HUES6 (cell line): ENCODE data around the gene NEK10.
"Not testable (repeated sequence)": the region's sequence is repeated elsewhere in the genome, so short reads cannot be mapped to it uniquely, and the experiment has no call there.

Experiments used
- H3K27ac ChIP-seq: 2 replicates; pipeline ENCODE4 v1.7.0; 2013; ENCODE audit warnings: low read depth, mild to moderate bottlenecking, low read length, inconsistent platforms
- H3K27me3 ChIP-seq: 2 replicates; pipeline ENCODE4 v1.6.1; 2013; ENCODE audit warnings: low read length; ENCODE audit not compliant: control insufficient read depth, insufficient read depth
- H3K36me3 ChIP-seq: 2 replicates; pipeline ENCODE4 v1.6.1; 2013; ENCODE audit warnings: low read length; ENCODE audit not compliant: control insufficient read depth, insufficient read depth
- H3K4me1 ChIP-seq: 2 replicates; pipeline ENCODE4 v1.6.1; 2013; ENCODE audit warnings: low read length; ENCODE audit not compliant: control insufficient read depth, insufficient read depth
- H3K4me3 ChIP-seq: 2 replicates; pipeline ENCODE4 v1.5.1; 2013; ENCODE audit warnings: low read depth, low read length
- H3K9ac ChIP-seq: one replicate; pipeline ENCODE4 v1.6.1; 2013; ENCODE audit warnings: mild to moderate bottlenecking, low read length
- H3K9me3 ChIP-seq: 2 replicates; pipeline ENCODE4 v1.6.1; 2013; ENCODE audit warnings: low read depth, low read length; ENCODE audit not compliant: control insufficient read depth, insufficient read depth

The NEK10 gene

DNA sequence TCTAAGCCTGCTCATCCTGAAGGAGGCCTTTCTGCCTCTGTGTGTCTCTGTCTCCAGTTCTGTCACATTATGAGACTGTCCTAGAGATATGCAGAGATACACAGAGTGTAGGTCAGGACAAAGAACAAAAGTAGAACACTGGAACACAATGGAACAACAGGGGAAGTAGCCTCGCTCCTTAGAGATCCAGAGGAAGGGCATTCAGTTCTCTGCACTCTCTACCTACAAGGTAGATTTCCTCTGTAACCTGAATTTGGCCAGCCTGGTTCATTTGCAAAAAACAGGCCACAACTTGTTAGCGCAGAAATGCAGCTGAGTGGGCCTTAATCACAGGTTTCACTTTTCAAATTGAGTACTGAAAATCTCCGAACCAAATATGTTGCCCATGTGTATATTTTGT is 19.4 kb downstream of the NEK10 start:
- Histone ChIP-seq H3K9ac (no peak overlapping the region), H3K9me3 (no peaks in the 10 kb centered on the region), H3K27me3 (no peaks in the 10 kb centered on the region), H3K4me1 (peaks cover 23% of the 10 kb centered on the region; the same call in 1 of the 2 replicates), H3K4me3 (no peak overlapping the region), H3K27ac (no peak overlapping the region), H3K36me3 (no peaks in the 10 kb centered on the region)

GRCh38 chr3:27345959-27346865 is 23.0 kb downstream of the NEK10 start:
- Histone ChIP-seq H3K9ac (no peak overlapping the region), H3K9me3 (no peaks in the 10 kb centered on the region), H3K36me3 (no peaks in the 10 kb centered on the region), H3K27ac (no peak overlapping the region), H3K4me3 (no peak overlapping the region), H3K27me3 (no peaks in the 10 kb centered on the region), H3K4me1 (0 out of 2 replicates have a peak, but pooled peaks cover 5% of the 10 kb centered on the region)

- no peak overlapping the region for H3K27ac ChIP-seq
- H3K27me3 ChIP-seq, result no peaks in the 10 kb centered on the region
- H3K4me1 ChIP-seq, result 0 out of 2 replicates have a peak, but pooled peaks cover 5% of the 10 kb centered on the region
- H3K4me3 ChIP-seq, result no peak overlapping the region
- no peaks in the 10 kb centered on the region for H3K9me3 ChIP-seq
- no peaks in the 10 kb centered on the region for H3K36me3 ChIP-seq
- H3K9ac ChIP-seq, result no peak overlapping the region
These were observed 23.7 kb downstream of the NEK10 start for GRCh38 chr3:27345493-27345892.

GRCh38 chr3:27345045-27345444 is 24.1 kb downstream of the NEK10 start:
- Histone ChIP-seq H3K4me3 (no peak overlapping the region), H3K9me3 (no peaks in the 10 kb centered on the region), H3K4me1 (0 out of 2 replicates have a peak, but pooled peaks cover 4% of the 10 kb centered on the region), H3K27ac (no peak overlapping the region), H3K9ac (no peak overlapping the region), H3K27me3 (no peaks in the 10 kb centered on the region), H3K36me3 (no peaks in the 10 kb centered on the region)

GRCh38 chr3:27344192-27344591 is 25.0 kb downstream of the NEK10 start:
- Histone ChIP-seq H3K36me3 (no peaks in the 10 kb centered on the region), H3K9me3 (no peaks in the 10 kb centered on the region), H3K27ac (no peak overlapping the region), H3K4me1 (no peaks in the 10 kb centered on the region), H3K4me3 (no peak overlapping the region), H3K27me3 (no peaks in the 10 kb centered on the region), H3K9ac (no peak overlapping the region)

DNA sequence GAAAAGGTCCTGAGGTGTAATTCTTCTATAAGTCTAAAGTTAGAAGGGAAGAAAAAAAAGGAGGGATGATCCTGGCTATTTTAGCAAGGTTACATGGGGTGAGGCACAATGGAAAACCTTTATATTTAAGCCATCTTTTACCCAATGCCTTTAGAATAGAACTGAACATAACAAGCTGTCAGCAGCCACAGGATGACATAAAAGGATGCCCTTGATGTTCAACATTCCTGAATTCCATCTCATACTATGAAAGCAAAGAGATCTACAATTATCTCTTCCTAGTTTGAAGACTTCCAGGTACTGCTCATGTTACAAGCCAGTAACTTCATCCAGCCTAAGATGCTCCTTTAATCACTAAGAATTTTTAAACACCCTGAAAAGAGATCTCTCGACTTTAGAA is 26.9 kb downstream of the NEK10 start:
- H3K36me3 ChIP-seq, result no peaks in the 10 kb centered on the region
- H3K4me1 ChIP-seq, result no peaks in the 10 kb centered on the region
- no peak overlapping the region for H3K9ac ChIP-seq
- no peaks in the 10 kb centered on the region for H3K9me3 ChIP-seq
- no peaks in the 10 kb centered on the region for H3K27me3 ChIP-seq
- H3K27ac ChIP-seq, result no peak overlapping the region
- H3K4me3 ChIP-seq, result no peak overlapping the region

GRCh38 chr3:27340534-27340933 is 28.6 kb downstream of the NEK10 start:
- no peaks in the 10 kb centered on the region for H3K27me3 ChIP-seq
- H3K4me3 ChIP-seq, result no peak overlapping the region
- H3K27ac ChIP-seq, result no peak overlapping the region
- H3K9me3 ChIP-seq, result no peaks in the 10 kb centered on the region
- no peak overlapping the region for H3K9ac ChIP-seq
- H3K36me3 ChIP-seq, result no peaks in the 10 kb centered on the region
- H3K4me1 ChIP-seq, result no peaks in the 10 kb centered on the region

GRCh38 chr3:27335571-27335970 is 33.6 kb downstream of the NEK10 start:
- Histone ChIP-seq H3K9ac (no peak overlapping the region), H3K27me3 (no peaks in the 10 kb centered on the region)

GRCh38 chr3:27333843-27334242 is 35.3 kb downstream of the NEK10 start:
- Histone ChIP-seq H3K36me3 (no peaks in the 10 kb centered on the region), H3K9me3 (peaks cover 3% of the 10 kb centered on the region; the same call in 1 of the 2 replicates), H3K27me3 (no peaks in the 10 kb centered on the region)

More at GRCh38 chr3:27335571-27335970, 33.6 kb downstream of the NEK10 start:
- Histone ChIP-seq H3K9me3 (no peaks in the 10 kb centered on the region), H3K4me1 (no peaks in the 10 kb centered on the region), H3K27ac (no peak overlapping the region), H3K36me3 (no peaks in the 10 kb centered on the region), H3K4me3 (no peak overlapping the region)

DNA sequence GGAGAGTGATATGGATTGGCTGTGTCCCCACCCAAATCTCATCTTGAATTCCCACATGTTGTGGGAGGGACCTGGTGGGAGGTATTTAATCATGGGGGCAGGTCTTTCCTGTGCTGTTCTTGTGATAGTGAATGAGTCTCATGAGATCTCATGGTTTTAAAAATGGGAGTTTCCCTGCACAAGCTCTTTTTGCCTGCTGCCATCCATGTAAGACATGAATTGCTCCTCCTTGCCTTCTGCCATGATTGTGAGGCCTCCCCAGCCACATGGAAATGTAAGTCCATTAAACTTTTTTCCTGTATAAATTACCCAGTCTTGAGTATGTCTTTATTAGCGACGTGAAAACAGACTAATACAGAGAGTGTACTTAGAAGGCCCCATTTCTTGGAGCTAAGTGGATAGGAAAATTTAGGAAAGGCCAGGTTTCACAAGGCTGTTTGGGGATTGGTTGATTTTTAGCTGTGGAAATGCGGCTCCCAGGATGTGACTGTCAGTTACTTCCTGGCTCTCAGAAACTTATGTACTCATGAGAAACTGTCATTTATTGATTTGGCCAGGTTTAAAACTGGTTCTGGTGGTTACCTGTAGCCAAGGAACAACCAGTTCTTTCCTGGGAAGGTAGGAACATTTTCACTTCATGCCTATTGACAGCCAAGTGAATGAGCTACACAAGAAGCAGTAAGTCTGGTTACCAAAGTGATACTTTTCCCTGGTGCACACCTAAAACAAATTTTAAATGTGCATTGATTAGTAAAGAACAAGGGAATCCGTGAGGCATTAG is 40.0 kb downstream of the NEK10 start:
- H3K27me3 ChIP-seq, H3K36me3 ChIP-seq, H3K4me1 ChIP-seq, H3K4me3 ChIP-seq, H3K9me3 ChIP-seq, H3K27ac ChIP-seq, H3K9ac ChIP-seq: not testable (repeated sequence)

More at GRCh38 chr3:27333843-27334242, 35.3 kb downstream of the NEK10 start:
- Histone ChIP-seq H3K9ac (no peak overlapping the region), H3K4me1 (no peaks in the 10 kb centered on the region), H3K27ac (no peak overlapping the region), H3K4me3 (no peak overlapping the region)
